ENCODE data around the gene KIF25.

KIF25 gene

DNA sequence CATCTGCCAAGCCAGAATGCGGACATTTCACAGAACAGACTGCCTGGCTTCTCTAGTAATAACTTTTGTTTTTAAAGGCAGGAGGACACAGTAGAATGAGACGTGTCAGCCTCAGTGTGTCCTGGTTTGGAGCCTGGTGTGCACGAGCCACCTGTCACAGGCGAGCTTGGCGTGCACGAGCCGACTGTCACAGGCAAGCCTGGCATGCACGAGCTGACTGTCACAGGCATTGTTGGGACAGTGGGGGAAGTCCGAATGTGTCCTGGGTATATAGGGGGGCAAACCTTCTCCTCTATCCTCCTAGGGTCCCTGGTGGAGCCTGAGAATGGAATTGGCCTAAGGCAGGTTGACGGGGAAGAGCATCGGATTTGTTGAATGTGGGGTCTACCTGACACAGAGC lies 7.5 kb downstream of the KIF25 start:
- no peak overlapping the region for H3K9ac ChIP-seq (ENCODE audit: insufficient read length, low read depth)
- H3K27me3 ChIP-seq (ENCODE audit: insufficient read depth, insufficient read length) = no peaks in the 10 kb centered on the region
- no peaks in the 10 kb centered on the region for H3K36me3 ChIP-seq (ENCODE audit: insufficient read depth, insufficient read length, low read length)
- no peak for DNase-seq (ENCODE audit: low read depth, low spot score)
- no peak overlapping the region for H3K4me3 ChIP-seq (ENCODE audit: insufficient read length, low read depth)
- TF ChIP-seq YY1 (IDR thresholded peaks at IDR 0.05; ENCODE audit: insufficient read depth, insufficient read length) (no peak), ZNF274 (IDR thresholded peaks at IDR 0.05; ENCODE audit: low read depth, low read length) (no peak), SUZ12 (IDR thresholded peaks at IDR 0.05; ENCODE audit: extremely low read depth, insufficient read depth, insufficient read length) (no peak)
- H3K9me3 ChIP-seq (ENCODE audit: insufficient read depth, low read length) = peaks cover under 1% of the 10 kb centered on the region; the same call in 1 of the 2 replicates
- H3K4me1 ChIP-seq (ENCODE audit: insufficient read depth, insufficient read length) = no peaks in the 10 kb centered on the region

DNA sequence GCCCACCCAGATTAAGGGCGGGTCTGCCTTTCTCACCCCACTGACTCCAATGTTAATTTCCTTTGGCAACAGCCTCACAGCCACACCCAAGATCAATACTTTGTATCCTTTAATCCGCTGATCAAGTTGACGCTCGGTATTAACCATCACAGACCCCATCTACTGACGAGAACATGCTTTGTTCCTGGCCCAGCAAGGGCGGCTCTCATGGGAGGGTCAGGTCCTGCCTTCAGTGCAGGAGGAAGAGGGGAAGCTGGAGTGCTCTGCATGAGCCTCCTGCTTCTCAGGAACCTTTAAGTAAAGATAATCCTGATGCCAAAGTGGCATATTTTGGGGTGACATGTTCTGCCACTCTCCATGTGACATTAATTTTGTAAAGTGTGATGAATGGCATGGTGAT lies 8.3 kb downstream of the KIF25 start:
- Histone ChIP-seq H3K36me3 (ENCODE audit: insufficient read depth, insufficient read length, low read length) (no peaks in the 10 kb centered on the region), H3K4me1 (ENCODE audit: insufficient read depth, insufficient read length) (no peaks in the 10 kb centered on the region), H3K27me3 (ENCODE audit: insufficient read depth, insufficient read length) (no peaks in the 10 kb centered on the region), H3K4me3 (ENCODE audit: insufficient read length, low read depth) (no peak overlapping the region), H3K9me3 (ENCODE audit: insufficient read depth, low read length) (peaks cover 9% of the 10 kb centered on the region; the same call in 1 of the 2 replicates), H3K9ac (ENCODE audit: insufficient read length, low read depth) (no peak overlapping the region)
- no peak for DNase-seq (ENCODE audit: low read depth, low spot score)
- no peak for TF ChIP-seq SUZ12 (IDR thresholded peaks at IDR 0.05; ENCODE audit: extremely low read depth, insufficient read depth, insufficient read length)
- TF ChIP-seq YY1 (IDR thresholded peaks at IDR 0.05; ENCODE audit: insufficient read depth, insufficient read length) = no peak
- no peak for TF ChIP-seq ZNF274 (IDR thresholded peaks at IDR 0.05; ENCODE audit: low read depth, low read length)

DNA sequence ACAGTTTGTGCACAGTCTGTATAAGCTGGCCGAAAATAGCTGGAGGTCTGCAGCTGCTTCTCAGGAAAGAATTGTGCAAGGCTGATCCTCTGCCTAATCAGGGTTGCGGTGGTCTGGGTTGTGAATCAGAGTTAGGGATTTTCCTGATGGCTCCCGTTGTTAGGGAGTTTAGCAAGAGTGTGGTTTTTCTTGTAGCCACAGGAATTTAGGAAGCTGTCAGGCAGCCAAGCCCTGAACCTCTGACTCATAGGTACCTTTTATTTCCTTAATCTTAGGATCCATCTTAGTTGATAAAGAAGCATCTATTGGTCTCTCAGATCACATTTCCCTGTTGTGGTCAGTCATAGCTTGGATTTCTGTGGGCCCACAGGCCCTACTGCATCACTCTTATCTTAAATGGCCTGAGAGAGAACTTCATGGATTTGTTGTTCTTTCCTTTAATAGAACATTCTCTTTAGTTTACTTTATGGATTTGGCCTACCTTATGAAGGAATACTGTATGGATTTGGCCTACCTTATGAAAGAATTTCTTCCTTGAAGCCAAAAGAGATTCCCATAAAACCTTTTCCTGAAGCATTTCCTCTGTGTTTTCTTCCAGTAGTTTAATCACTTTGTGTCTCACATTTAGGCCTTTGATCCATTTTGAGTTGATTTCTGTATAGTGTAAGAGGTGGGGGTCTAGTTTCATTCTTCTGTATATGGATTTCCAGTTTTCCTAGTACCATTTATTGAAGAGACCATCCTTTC lies 10.3 kb downstream of the KIF25 start:
- Histone ChIP-seq H3K4me3 (ENCODE audit: insufficient read length, low read depth) (no peak overlapping the region), H3K36me3 (ENCODE audit: insufficient read depth, insufficient read length, low read length) (no peaks in the 10 kb centered on the region), H3K4me1 (ENCODE audit: insufficient read depth, insufficient read length) (no peaks in the 10 kb centered on the region), H3K27me3 (ENCODE audit: insufficient read depth, insufficient read length) (no peaks in the 10 kb centered on the region), H3K9ac (ENCODE audit: insufficient read length, low read depth) (no peak overlapping the region), H3K9me3 (ENCODE audit: insufficient read depth, low read length) (peaks cover 27% of the 10 kb centered on the region)
- TF ChIP-seq SUZ12 (IDR thresholded peaks at IDR 0.05; ENCODE audit: extremely low read depth, insufficient read depth, insufficient read length) = no peak
- no peak for TF ChIP-seq ZNF274 (IDR thresholded peaks at IDR 0.05; ENCODE audit: low read depth, low read length)
- TF ChIP-seq YY1 (IDR thresholded peaks at IDR 0.05; ENCODE audit: insufficient read depth, insufficient read length) = no peak
- DNase-seq (ENCODE audit: low read depth, low spot score) = no peak

DNA sequence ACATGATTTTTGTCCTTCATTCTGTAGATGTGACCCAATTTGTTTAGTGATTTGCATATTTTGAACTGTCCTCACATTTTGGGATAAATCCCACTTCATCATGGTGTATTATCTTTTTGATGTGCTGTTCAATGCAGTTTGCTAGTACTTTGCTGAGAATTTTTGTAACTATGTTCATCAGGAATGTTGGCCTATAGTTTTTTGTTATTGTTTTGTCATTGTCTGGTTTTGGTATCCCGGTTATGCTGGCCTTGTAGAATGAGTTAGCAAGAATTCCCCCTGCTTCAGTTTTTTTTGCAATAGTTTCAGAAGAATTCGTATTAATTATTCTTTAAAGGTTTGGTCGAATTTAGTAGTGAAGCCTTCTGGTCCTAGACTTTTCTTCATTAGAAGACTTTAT lies 11.9 kb downstream of the KIF25 start:
- Histone ChIP-seq H3K4me1 (ENCODE audit: insufficient read depth, insufficient read length) (no peaks in the 10 kb centered on the region), H3K4me3 (ENCODE audit: insufficient read length, low read depth) (no peak overlapping the region), H3K9me3 (ENCODE audit: insufficient read depth, low read length) (peaks cover 27% of the 10 kb centered on the region), H3K27me3 (ENCODE audit: insufficient read depth, insufficient read length) (no peaks in the 10 kb centered on the region), H3K9ac (ENCODE audit: insufficient read length, low read depth) (no peak overlapping the region), H3K36me3 (ENCODE audit: insufficient read depth, insufficient read length, low read length) (no peaks in the 10 kb centered on the region)
- no peak for DNase-seq (ENCODE audit: low read depth, low spot score)
- TF ChIP-seq YY1 (IDR thresholded peaks at IDR 0.05; ENCODE audit: insufficient read depth, insufficient read length) (no peak), SUZ12 (IDR thresholded peaks at IDR 0.05; ENCODE audit: extremely low read depth, insufficient read depth, insufficient read length) (no peak), ZNF274 (IDR thresholded peaks at IDR 0.05; ENCODE audit: low read depth, low read length) (no peak)

DNA sequence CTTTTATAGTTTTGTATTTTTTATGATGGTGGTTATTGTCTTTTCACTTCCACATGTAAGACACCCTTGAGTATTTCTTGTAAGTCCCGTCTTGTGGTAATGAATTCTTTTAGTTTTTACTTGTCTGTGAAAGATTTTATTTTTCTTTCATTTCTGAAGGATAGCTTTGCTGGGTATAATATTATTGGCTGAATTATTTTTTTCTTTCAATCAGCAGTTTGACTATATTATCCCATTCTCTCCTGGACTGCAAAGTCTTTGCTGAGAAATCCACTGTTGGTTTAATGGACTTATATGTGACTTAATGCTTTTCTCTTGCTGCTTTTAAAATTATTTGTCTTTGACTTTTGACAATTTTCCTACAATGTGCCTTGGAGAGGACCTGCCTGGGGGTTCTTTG lies 13.8 kb downstream of the KIF25 start:
- H3K4me3 ChIP-seq (ENCODE audit: insufficient read length, low read depth) = no peak overlapping the region
- peaks cover 27% of the 10 kb centered on the region for H3K9me3 ChIP-seq (ENCODE audit: insufficient read depth, low read length)
- TF ChIP-seq SUZ12 (IDR thresholded peaks at IDR 0.05; ENCODE audit: extremely low read depth, insufficient read depth, insufficient read length) = no peak
- no peaks in the 10 kb centered on the region for H3K27me3 ChIP-seq (ENCODE audit: insufficient read depth, insufficient read length)
- H3K9ac ChIP-seq (ENCODE audit: insufficient read length, low read depth) = no peak overlapping the region
- H3K36me3 ChIP-seq (ENCODE audit: insufficient read depth, insufficient read length, low read length) = no peaks in the 10 kb centered on the region
- DNase-seq (ENCODE audit: low read depth, low spot score) = no peak
- peaks cover 2% of the 10 kb centered on the region for H3K4me1 ChIP-seq (ENCODE audit: insufficient read depth, insufficient read length)

DNA sequence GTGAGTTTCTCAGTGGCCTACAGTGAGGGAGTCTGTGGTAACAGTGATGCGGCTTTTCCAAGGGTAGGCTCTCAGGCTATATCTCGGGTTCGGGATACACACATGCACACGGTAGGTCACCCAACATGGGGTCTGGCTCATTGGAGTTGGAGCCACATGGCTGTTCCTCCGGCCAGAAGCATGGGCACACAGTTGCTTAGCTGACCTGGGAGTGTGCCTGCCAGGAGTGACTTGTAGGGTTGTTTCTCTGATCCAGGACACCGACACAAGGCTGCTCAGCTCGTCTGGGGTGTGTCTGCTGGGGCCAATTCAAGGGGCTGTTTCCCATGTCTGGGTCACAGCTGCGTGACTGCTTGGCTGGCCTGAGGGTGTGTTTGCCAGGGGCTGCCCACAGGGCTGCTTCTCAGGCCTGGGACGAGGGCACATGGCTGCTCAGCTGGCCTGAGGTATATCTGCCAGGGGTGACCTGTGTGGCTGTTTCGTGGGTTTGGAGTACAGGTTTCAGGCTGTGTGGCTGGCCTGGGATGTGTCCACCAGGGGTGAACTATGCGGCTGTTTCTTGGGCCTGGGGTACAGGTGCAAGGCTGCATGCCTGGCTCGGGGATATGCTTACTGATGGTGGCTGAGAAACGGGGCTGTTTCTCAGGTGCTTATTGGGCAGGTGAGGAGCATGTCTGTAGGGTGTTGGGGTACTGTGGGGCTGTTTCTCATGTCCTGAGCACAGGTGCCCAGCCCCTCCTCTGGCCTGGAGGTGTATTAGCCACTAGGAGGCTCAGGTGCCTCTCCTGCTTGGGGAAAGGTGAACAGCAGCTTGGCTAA lies 15.2 kb downstream of the KIF25 start:
- H3K4me3 ChIP-seq (ENCODE audit: insufficient read length, low read depth) = no peak overlapping the region
- H3K36me3 ChIP-seq (ENCODE audit: insufficient read depth, insufficient read length, low read length) = no peaks in the 10 kb centered on the region
- peaks cover 27% of the 10 kb centered on the region for H3K9me3 ChIP-seq (ENCODE audit: insufficient read depth, low read length)
- DNase-seq (ENCODE audit: low read depth, low spot score) = no peak
- TF ChIP-seq YY1 (IDR thresholded peaks at IDR 0.05; ENCODE audit: insufficient read depth, insufficient read length) (no peak), ZNF274 (IDR thresholded peaks at IDR 0.05; ENCODE audit: low read depth, low read length) (no peak), SUZ12 (IDR thresholded peaks at IDR 0.05; ENCODE audit: extremely low read depth, insufficient read depth, insufficient read length) (no peak)
- peaks cover 2% of the 10 kb centered on the region for H3K4me1 ChIP-seq (ENCODE audit: insufficient read depth, insufficient read length)
- H3K27me3 ChIP-seq (ENCODE audit: insufficient read depth, insufficient read length) = no peaks in the 10 kb centered on the region
- H3K9ac ChIP-seq (ENCODE audit: insufficient read length, low read depth) = no peak overlapping the region

DNA sequence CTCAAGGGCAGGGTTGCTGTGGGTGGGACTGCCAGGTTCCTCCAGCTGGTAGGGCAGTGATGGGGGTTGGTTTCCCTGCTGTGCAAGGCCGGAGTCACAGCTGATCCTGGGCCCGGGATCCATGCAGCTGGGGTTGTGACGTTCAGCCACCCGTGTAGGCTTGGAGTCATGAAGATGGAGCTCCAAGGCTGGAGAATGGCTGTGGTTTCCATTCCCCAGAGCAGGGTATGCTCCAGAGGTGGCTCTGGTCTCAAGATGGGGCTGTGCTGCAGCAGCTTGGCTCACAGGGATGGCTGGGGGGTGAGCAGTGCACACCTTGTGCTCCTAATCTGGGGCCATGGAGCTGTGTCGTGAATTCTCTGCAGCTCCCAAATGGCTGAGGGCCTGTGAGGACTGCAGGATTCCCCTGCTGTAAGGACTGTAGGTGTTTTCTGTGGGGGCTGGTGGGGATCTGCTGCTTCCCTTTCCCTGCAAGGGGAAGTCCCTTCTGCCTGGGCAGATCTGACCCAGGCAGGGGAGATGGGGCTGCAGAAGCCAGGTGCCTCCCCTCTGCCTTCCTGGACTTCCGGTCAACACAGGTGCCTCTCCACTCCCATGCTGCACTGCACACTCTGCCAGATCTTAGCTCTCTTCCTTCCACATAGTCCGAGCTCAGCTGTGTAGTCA lies 15.9 kb downstream of the KIF25 start:
- Histone ChIP-seq H3K9me3 (ENCODE audit: insufficient read depth, low read length) (peaks cover 27% of the 10 kb centered on the region), H3K36me3 (ENCODE audit: insufficient read depth, insufficient read length, low read length) (no peaks in the 10 kb centered on the region), H3K27me3 (ENCODE audit: insufficient read depth, insufficient read length) (no peaks in the 10 kb centered on the region), H3K9ac (ENCODE audit: insufficient read length, low read depth) (no peak overlapping the region), H3K4me3 (ENCODE audit: insufficient read length, low read depth) (no peak overlapping the region), H3K4me1 (ENCODE audit: insufficient read depth, insufficient read length) (peaks cover 2% of the 10 kb centered on the region)
- no peak for DNase-seq (ENCODE audit: low read depth, low spot score)
- no peak for TF ChIP-seq YY1 (IDR thresholded peaks at IDR 0.05; ENCODE audit: insufficient read depth, insufficient read length)
- no peak for TF ChIP-seq SUZ12 (IDR thresholded peaks at IDR 0.05; ENCODE audit: extremely low read depth, insufficient read depth, insufficient read length)
- no peak for TF ChIP-seq ZNF274 (IDR thresholded peaks at IDR 0.05; ENCODE audit: low read depth, low read length)

Measured in NT2/D1 (cell line).